Fibroblast of peridontal ligament (primary cell): ENCODE data around the gene HOXB6.

ENCODE experiments used
- DNase-seq: peaks from one replicate; pipeline ENCODE4 v3.0.0-alpha.2; 2010; ENCODE audit errors: extremely low read depth

The HOXB6 gene

DNA sequence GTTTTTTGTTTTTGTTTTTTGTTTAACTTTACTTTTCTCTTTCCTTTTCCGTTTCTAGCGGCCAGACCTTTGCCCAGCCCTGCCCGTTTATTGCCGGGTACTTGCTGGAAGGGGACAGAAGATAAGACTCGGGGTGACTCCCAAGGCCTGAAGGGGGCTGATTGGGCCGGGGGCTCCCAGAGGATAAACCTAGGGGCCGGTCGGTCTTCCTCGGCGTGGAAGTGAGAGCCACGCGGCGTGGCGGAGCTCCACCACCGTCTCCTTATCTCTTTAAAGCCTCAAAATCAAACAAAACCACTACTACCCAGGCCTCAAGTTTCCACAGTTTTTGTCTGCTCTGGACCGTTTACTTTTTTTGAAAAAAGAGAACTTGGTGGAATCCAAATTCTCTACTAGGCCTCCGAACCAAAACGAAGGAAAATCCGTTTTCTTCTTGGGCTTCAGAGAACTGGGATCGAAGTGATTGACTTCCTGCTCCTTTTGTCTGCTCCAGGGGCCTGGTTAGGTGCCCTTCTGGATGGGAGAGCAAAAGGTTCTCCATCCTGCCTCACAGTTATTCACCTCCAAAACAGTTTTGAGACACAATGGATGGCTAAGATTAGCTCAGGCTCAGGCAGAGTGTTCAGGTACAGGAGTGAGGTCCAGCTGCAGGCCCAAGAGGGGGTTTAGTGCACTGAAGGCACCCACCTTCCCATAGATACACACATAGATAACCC, 29.9 kb upstream of the HOXB6 start:
- no peak for DNase-seq

DNA sequence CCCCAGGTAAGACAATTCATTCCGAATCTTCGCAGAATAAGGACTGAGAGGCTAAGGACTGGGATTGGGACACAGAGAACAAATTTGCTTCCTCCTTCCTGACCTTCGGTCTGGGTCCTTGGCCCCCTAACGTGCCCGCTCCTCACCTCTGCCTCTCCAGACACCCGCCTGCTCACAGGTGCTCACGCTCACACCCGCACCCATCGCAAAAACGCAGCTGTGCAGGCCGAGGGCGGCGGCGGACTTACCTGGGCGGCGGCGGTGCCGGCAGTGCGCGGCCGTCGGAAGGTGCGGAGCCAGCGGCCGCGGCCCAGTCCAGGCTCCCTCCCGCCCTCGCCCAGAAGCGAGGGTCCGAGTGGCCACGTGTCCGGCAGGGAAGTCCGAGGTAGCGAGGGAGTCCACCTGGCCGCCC, 28.5 kb upstream of the HOXB6 start:
- DNase-seq: no peak

GRCh38 chr17:48632579-48633265, 27.9 kb upstream of the HOXB6 start:
- DNase-seq: no peak

- no peak for DNase-seq
Observed at GRCh38 chr17:48631693-48632578, 27.1 kb upstream of the HOXB6 start.

- no peak for DNase-seq
Observed at GRCh38 chr17:48630925-48631692, 26.3 kb upstream of the HOXB6 start.

- DNase-seq: no peak
Observed at GRCh38 chr17:48630009-48630924, 25.5 kb upstream of the HOXB6 start.

GRCh38 chr17:48629411-48629759, 24.6 kb upstream of the HOXB6 start:
- DNase-seq: no peak

GRCh38 chr17:48628649-48629410, 24.0 kb upstream of the HOXB6 start:
- DNase-seq: no peak

DNA sequence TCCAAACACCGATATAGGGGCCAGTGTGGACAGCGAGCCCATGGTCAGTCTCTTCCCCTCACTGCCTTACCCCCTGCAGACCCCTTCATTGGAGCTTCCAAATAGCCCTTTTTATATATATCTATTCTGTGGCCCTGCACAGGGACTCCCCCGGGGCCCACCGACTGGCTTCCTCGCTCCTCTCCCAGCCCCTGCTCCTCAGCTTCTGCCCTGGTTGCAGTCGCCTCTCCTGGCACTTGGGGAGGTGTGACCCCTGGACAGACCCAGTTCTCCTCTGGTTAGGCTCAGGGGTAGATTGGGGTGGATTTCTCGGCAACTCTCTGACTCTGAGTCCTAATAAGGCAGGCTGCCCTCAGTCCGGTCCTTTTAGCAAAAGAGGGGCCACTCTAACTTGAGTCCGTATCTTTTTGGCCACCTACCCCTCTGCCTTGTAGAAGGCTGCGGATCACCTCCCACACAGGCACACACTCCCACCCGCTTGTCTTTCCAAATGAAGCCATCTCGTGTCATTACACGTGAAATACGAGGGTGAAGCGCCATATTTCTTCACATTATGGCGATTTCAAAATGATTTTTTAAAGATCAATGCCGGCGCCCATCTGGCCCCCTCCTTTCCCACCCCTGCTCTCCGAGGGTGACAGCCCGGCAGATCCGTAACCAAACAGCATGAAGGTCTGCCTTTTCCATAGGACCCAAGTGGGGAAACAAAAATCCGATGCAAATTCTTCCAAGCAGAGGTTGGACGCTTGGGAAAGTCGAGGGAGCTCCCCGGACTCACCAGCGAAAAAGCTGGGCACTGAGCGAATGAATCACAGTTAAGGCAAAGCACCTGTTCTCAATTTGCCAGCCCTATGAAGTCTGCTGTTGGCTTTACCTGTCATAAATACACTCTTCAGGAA, 23.1 kb upstream of the HOXB6 start:
- DNase-seq: no peak

DNA sequence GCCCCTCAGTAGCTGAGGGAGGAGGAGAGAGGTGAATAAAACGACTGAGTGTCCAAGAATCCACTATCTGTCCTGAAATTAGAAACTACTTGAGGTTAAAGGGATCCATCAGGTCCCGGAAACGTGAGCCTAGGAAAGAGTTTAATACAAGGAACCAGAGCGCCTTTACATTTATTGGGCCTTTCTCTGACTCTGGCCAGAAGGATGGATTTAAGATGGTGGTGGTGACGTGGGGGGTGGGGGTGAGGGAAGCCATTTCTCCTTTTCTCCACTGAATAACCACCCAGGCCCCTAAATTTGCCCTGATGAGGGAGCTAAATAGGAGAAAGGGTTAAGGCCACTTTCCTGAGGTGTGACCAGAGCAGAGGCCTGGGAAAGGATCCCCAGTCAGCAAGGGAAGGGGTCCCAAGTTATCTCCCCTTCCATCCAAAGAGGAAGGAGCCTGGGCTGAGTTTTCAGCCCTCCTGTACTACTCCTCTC, 22.4 kb upstream of the HOXB6 start:
- no peak for DNase-seq

DNA sequence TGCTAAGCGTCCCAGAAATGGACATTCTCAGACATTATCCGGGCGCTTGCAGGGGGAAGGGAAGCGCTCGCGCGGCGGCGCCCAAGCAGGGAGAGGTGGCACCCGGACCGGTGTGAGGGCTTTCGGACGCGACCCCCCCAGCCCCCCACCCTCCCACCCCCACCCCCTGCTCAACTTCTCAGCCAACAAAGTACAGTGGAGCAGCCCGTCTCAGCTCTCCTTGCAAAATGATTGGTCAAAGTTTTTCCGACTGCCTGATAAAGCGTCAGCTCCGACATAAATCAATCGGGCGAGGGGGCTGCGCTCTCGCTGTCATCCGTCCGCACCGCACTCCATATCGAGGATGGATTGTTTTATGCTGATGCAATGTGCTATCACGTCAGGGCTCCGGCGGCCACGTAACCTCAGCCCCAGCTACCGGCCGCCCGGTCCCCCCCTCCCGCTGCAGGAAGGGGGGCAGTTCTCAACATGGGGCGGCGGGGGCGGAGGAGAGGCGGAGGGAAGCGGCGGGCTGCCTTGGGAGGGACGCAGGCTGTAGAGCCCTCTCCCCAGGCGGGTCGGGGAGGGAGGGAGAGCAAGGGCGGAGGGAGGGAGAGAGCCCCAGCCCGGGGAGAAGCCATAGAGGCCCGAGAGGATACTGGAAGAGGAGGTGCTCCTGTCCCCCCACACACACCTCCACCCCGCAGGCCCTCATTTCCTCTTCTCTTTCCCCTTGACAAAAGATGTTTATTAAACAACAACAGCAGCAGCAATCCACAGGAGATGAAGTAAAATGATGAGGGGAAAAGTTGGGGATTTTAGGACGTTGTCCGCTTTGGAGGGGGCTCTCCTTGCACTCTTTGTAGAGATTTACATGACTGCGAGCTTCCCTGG, 21.7 kb upstream of the HOXB6 start, which contains the start of gene HOXB9:
TSS of gene HOXB9 (minus strand) at position 114 of the 873 bp plus-strand sequence. CDS start at position 25, 89 bp downstream.
- DNase-seq: no peak

GRCh38 chr17:48625495-48626244, 20.9 kb upstream of the HOXB6 start:
- DNase-seq: no peak

DNA sequence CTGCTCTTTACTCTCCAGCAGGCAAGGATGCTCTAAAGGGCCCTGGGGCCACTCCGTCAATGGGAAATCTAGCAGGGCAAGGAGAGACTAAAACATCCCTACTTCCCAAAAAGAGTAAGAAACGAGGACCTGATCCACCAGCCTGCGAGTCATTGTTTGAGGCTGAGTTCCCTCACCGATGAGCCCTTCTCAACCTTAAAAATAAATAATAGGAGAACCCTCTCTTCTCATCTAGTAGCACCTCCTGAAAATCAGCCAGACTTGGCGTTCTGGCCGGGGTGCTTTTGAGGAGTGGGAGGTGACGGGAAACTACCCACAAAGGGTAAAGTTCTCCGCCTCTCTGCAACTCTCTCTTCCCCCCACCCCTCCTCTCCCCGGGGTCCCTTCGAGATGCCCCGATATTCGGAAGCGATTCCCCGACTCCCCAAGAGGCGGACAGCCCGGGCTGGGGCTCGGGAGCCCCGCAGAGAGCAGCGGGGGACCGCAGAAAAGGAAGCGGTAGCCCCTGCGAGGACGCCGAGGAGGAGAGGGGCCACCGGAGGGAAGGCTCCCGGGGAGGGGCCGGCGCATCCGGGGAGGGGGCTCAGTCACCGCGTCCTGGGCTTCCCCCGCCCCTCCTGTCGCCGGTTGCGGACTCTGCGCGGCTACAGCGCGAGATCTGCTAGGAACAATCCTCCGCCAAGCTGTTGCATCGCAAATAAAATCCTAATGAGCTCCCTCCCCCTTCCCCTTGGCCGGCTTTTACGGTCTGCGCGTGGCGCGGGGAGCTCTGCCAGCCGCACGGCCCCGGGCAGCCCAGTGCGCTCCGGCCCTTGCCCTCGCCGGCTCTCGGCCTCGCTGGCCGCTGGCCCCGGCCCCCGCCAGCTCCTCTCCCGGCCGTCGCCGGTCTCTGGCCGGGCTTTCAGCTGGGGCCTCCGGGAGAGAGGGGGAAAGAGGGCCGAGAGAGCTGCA, 20.0 kb upstream of the HOXB6 start:
- no peak for DNase-seq

GRCh38 chr17:48624118-48624517, 19.3 kb upstream of the HOXB6 start:
- DNase-seq: no peak

DNA sequence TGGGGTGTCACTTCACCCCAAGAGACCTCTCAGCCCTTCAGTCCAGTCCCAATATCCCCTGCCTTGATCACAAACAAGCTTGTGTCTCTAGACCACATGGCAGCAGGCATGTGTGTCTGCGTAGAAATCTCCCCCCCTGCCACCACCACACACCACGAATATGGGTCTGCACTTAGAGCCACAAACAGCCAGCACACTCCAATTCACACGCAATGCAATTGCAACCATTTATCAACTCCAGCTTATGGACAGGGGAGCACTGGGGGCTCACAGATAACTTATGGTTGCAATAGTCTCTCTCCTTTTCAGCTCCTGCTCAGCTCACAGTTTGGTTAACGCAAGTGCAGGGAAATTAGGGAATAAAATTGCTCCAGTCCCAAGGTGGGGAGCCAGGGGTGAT, 18.8 kb upstream of the HOXB6 start:
- DNase-seq: no peak

- DNase-seq: no peak
Observed at GRCh38 chr17:48622857-48623256, 18.1 kb upstream of the HOXB6 start.
